Left ventricle myocardium inferior (tissue), 1 donor: ENCODE data around the gene BCKDK. TPM values are rescaled to one million over a fixed set of nuclear protein-coding genes. Genes with fewer than 3 reads are reported as not detected.
A peak's percentile ranks its signal among the peaks of the same experiment; 100 is the strongest.

Experiments
- DNase-seq: peaks from one replicate; pipeline ENCODE4 v3.0.0-alpha.2; 2020
- H3K27ac ChIP-seq: fragments of 200-600 bp; replicated peaks from 2 replicates; pipeline ENCODE4 v1.8.0; 2021
- H3K27me3 ChIP-seq: fragments of 200-600 bp; 2 replicates; pipeline ENCODE4 v1.8.0; 2021; ENCODE audit warnings: low read depth
- H3K36me3 ChIP-seq: fragments of 200-600 bp; 2 replicates; pipeline ENCODE4 v1.8.0; 2021
- H3K4me1 ChIP-seq: fragments of 200-600 bp; 2 replicates; pipeline ENCODE4 v1.8.0; 2021
- H3K4me3 ChIP-seq: fragments of 200-600 bp; 2 replicates; pipeline ENCODE4 v1.8.0; 2021; ENCODE audit warnings: mild to moderate bottlenecking, moderate library complexity
- H3K9me3 ChIP-seq: fragments of 200-600 bp; replicated peaks from 2 replicates; pipeline ENCODE4 v1.8.0; 2021
- CTCF ChIP-seq: fragments of 200-600 bp; IDR thresholded peaks from 2 replicates; pipeline ENCODE4 v1.8.0; 2021; ENCODE audit warnings: antibody characterized with exemption, mild to moderate bottlenecking, borderline replicate concordance
- intact Hi-C: fragments of 100-400 bp; cut with micrococcal nuclease; formaldehyde crosslinking; loops from one replicate; pipeline ENCODE4 v1.11.0; 2022
- total RNA-seq: library from RNA; stranded (reverse); fragmentation: NEBNext Ultra II Directional; extraction: Animal tissue kit (Norgen Biotek cat#: 25700); gene quantifications from one replicate; pipeline ENCODE4 v1.2.1, GENCODE V29; 2021
- donor health status: DM: no; HTN: yes; CAD: no; lungs with severe emphysema.

Gene BCKDK
- total RNA-seq, 1 donor from 2014 or later: 75.9 TPM

GRCh38 chr16:31105677-31106213 is 2.4 kb upstream of the BCKDK start:
- Histone ChIP-seq H3K27ac (peak overlapping the region; percentile 88), H3K27me3 (no peaks in the 10 kb centered on the region), H3K36me3 (peaks cover 16% of the 10 kb centered on the region), H3K4me1 (peaks cover 31% of the 10 kb centered on the region), H3K4me3 (peak overlapping the region; percentile 54), H3K9me3 (no peaks in the 10 kb centered on the region)
- peak; percentile 91 for DNase-seq
- intact Hi-C loops: no loop called here
- peak; percentile 82 for TF ChIP-seq CTCF

DNA sequence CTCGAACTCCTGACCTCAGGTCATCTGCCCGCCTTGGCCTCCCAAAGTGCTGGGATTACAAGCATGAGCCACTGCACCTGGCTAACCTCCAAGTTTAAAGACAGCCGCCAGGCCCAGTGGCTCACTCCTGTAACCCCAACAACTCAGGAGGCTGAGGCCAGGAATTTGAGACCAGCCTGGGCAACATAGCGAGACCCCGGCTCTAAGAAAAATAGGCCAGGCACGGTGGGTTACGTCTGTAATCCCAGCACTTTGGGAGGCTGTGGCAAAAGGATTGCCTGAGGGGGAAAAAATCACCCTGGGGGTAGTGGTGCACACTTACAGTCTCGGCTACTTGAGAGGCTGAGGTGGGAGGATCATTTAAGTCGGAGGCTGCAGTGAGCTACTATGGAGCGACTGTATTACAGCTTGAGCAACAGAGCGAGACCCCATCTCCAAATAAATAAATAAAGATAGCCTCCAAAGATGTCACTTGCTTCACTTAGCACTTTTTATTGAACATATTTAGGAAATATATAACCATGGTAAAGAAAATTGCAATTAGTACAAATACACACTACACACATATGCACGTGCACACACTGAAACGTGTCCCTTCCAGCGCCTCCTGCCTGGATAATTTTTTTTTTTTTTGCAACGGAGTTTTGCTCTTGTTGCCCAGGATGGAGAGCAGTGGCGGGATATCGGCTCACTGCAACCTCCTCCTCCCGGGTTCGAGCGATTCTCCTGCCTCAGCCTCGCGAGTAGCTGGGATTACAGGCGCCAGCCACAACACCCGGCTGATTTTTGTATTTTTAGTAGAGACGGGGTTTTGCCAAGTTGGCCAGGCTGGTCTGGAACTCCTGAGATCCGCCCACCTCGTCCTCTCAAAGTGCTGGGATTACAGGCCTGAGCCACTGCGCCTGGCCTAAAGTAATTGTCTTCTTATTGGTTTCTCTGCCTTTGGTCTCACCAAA is 1.4 kb upstream of the BCKDK start:
- TF ChIP-seq CTCF: no peak
- no peak overlapping the region for H3K4me3 ChIP-seq
- peak overlapping the region; percentile 96 for H3K27ac ChIP-seq
- H3K9me3 ChIP-seq: no peaks in the 10 kb centered on the region
- intact Hi-C loops: no loop called here
- no peaks in the 10 kb centered on the region for H3K27me3 ChIP-seq
- H3K36me3 ChIP-seq: peaks cover 26% of the 10 kb centered on the region
- peaks cover 32% of the 10 kb centered on the region for H3K4me1 ChIP-seq
- DNase-seq: no peak

- no peak for DNase-seq
- H3K9me3 ChIP-seq: no peaks in the 10 kb centered on the region
- TF ChIP-seq CTCF: no peak
- peak overlapping the region; percentile 96 for H3K27ac ChIP-seq
- no peaks in the 10 kb centered on the region for H3K27me3 ChIP-seq
- H3K36me3 ChIP-seq: peaks cover 33% of the 10 kb centered on the region
- peak overlapping the region; percentile 98 for H3K4me3 ChIP-seq
- intact Hi-C loops: no loop called here
- peaks cover 39% of the 10 kb centered on the region for H3K4me1 ChIP-seq
Measured at GRCh38 chr16:31107465-31107867, 720 bp upstream of the BCKDK start.

DNA sequence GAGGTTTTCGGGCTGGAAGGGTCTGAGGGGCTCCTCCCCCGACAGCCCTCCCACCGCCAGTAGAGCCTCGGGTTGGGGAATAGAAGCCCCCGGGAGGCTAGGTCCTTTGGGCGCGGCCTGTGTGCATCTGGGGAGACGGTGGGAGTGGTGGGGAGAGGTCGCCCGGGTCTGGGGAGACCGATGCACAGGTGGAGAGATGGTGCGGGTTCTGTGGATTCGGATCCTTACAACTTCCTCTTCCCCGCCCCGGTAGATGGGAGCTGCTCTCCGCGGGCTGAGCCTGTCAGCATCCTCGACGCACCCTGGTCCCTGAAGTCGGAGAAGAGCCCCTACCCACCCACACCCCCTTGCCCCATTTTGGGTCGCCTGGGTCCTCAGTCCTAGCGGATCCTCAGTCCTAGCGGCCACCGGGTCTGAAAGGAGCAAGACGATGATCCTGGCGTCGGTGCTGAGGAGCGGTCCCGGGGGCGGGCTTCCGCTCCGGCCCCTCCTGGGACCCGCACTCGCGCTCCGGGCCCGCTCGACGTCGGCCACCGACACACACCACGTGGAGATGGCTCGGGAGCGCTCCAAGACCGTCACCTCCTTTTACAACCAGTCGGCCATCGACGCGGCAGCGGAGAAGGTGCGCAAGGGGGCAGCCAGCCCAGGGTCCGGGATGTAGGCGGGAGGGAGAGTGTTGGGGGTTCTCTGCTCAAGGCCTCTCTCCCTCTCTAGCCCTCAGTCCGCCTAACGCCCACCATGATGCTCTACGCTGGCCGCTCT is 790 bp downstream of the BCKDK start:
- DNase-seq: no peak
- H3K4me3 ChIP-seq: peak overlapping the region; percentile 98
- TF ChIP-seq CTCF: no peak
- intact Hi-C loops: no loop called here
- H3K27me3 ChIP-seq: no peaks in the 10 kb centered on the region
- H3K4me1 ChIP-seq: peaks cover 54% of the 10 kb centered on the region
- H3K27ac ChIP-seq: peak overlapping the region; percentile 96
- H3K36me3 ChIP-seq: peaks cover 34% of the 10 kb centered on the region
- no peaks in the 10 kb centered on the region for H3K9me3 ChIP-seq

GRCh38 chr16:31109622-31110021 is 1.4 kb downstream of the BCKDK start:
- Histone ChIP-seq H3K4me1 (peaks cover 60% of the 10 kb centered on the region), H3K27ac (peak overlapping the region; percentile 96), H3K36me3 (peaks cover 34% of the 10 kb centered on the region), H3K9me3 (no peaks in the 10 kb centered on the region), H3K27me3 (no peaks in the 10 kb centered on the region), H3K4me3 (peak overlapping the region; percentile 98)
- intact Hi-C loops: no loop called here
- no peak for DNase-seq
- TF ChIP-seq CTCF: no peak
